Ovary (tissue), 9 donors: Measurements from ENCODE around the gene SHROOM3. TPM values are rescaled to one million over a fixed set of nuclear protein-coding genes. Genes with fewer than 3 reads are reported as not detected.

Source experiments
- DNase-seq, 5 donors: peaks; one replicate each; pipeline ENCODE4 v3.0.0-alpha.2; 2019 to 2020
- H3K27ac ChIP-seq, 2 donors: fragments of 200-600 bp; one replicate each; pipeline versions ENCODE4 v1.5.1 to v1.8.0; 2019 to 2022
- H3K27me3 ChIP-seq: fragments of 200-600 bp; one replicate; pipeline ENCODE4 v1.8.0; 2022
- H3K36me3 ChIP-seq: fragments of 200-600 bp; sonication (generic); one replicate; pipeline ENCODE4 v1.5.1; 2019
- H3K4me1 ChIP-seq: one replicate; pipeline ENCODE4 v1.8.1; 2013; ENCODE audit warnings: mild to moderate bottlenecking, moderate library complexity; ENCODE audit not compliant: insufficient read depth
- H3K4me3 ChIP-seq: fragments of 200-600 bp; sonication (generic); one replicate; pipeline ENCODE4 v1.5.1; 2017
- H3K9me3 ChIP-seq, 2 donors: fragments of 200-600 bp in 1 of 2; sonication (generic) in 1 of 2; one replicate each; pipeline versions ENCODE4 v1.5.1 to v1.8.1; 2013 to 2019; ENCODE audit warnings: mild to moderate bottlenecking in 1 of 2, moderate library complexity in 1 of 2
- EP300 ChIP-seq: sonication (generic); formaldehyde crosslinking; IDR thresholded peaks from one replicate; pipeline ENCODE4 v1.6.1; 2017; ENCODE audit warnings: antibody characterized with exemption
- POLR2A ChIP-seq: fragments of 450-650 bp; IDR thresholded peaks from one replicate; pipeline ENCODE4 v1.6.1; 2017; ENCODE audit warnings: antibody characterized with exemption, mild to moderate bottlenecking, moderate library complexity
- WGBS, 3 donors: extraction: QIAGEN DNeasy Blood & Tissue Kit in 1 of 3; methylation state at CpG; one replicate each; pipeline versions ENCODE4 v1.1.5 to v1.1.7; 2013 to 2017; 5-methylcytosine and 5-hydroxymethylcytosine counted together
- intact Hi-C, 4 donors: fragments of 100-400 bp; cut with DNase I; formaldehyde crosslinking; loops; one replicate each; pipeline versions ENCODE4 v1.11.0 to v1.15.1; 2022 to 2023
- polyA plus RNA-seq, 2 donors: library from polyadenylated mRNA; stranded (reverse); fragments of 200-250 nt in 1 of 2; fragments of 350-450 nt in 1 of 2; fragmentation: Illumina TruSeq in 1 of 2; extraction: RNeasy Lipid Tissue Mini Kit (QIAGEN cat#74804) in 1 of 2; gene quantifications; one replicate each; pipeline ENCODE4 v1.2.3, GENCODE V29; 2013 to 2014
- total RNA-seq, 7 donors: library from RNA; depleted of rRNA in 2 of 7; stranded (reverse); fragments of >200 nt in 2 of 7; fragmentation: NEBNext Ultra II Directional in 3 of 7; extraction: Animal tissue kit (Norgen Biotek cat#: 25700) in 3 of 7; gene quantifications; one replicate each; pipeline versions ENCODE4 v1.1.0 to v1.2.4, GENCODE V29; 2016 to 2023
- TF ChIP-seq, protein P1 (sequence below), 3 donors: fragments of 450-650 bp in 2 of 3; fragments of 200-600 bp in 1 of 3; IDR thresholded peaks; one replicate each; pipeline versions ENCODE4 v1.5.1 to v1.8.0; 2016 to 2022; ENCODE audit warnings: antibody characterized with exemption in 3 of 3, mild to moderate bottlenecking in 1 of 3
- donor health status: DM: no; HTN: no; CAD: no; lungs with moderate emphysema.
- donor health status: DM: no; HTN: no; CAD: no.
- donor health status: Bipolar disorder and iron deficiency.
- donor health status: DM: yes; HTN: yes; CAD: no.
- donor health status: DM: no; HTN: no; CAD: no.
- donor health status: DM: yes; HTN: yes; CAD: no.

Gene SHROOM3
- total and polyA plus RNA-seq, 9 donors: 0.80 to 70.1 (median 3.8) TPM

- no peak overlapping the region for H3K4me3 ChIP-seq
- no peaks in the 10 kb centered on the region for H3K9me3 ChIP-seq
- no peak overlapping the region for H3K27ac ChIP-seq
- H3K4me1 ChIP-seq: no peaks in the 10 kb centered on the region
- intact Hi-C loops: loop anchor here in 1 of 4 donors (10.0 kb wide), 1 partner anchor 490 kb away; the partner anchor contains the start of gene CXCL9
- no peaks in the 10 kb centered on the region for H3K27me3 ChIP-seq
- TF ChIP-seq EP300 (no peak), POLR2A (no peak)
- TF ChIP-seq, protein P1, sequence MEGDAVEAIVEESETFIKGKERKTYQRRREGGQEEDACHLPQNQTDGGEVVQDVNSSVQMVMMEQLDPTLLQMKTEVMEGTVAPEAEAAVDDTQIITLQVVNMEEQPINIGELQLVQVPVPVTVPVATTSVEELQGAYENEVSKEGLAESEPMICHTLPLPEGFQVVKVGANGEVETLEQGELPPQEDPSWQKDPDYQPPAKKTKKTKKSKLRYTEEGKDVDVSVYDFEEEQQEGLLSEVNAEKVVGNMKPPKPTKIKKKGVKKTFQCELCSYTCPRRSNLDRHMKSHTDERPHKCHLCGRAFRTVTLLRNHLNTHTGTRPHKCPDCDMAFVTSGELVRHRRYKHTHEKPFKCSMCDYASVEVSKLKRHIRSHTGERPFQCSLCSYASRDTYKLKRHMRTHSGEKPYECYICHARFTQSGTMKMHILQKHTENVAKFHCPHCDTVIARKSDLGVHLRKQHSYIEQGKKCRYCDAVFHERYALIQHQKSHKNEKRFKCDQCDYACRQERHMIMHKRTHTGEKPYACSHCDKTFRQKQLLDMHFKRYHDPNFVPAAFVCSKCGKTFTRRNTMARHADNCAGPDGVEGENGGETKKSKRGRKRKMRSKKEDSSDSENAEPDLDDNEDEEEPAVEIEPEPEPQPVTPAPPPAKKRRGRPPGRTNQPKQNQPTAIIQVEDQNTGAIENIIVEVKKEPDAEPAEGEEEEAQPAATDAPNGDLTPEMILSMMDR (IDR thresholded peaks at IDR 0.05): no peak
- no peaks in the 10 kb centered on the region for H3K36me3 ChIP-seq
- DNase-seq: no peak
- WGBS, 3 donors: 85 to 92% (median 89%) methylated on average over 6 of the region's 6 CpGs
These were observed 60.0 kb downstream of the SHROOM3 start for GRCh38 chr4:76494871-76495590.

DNA sequence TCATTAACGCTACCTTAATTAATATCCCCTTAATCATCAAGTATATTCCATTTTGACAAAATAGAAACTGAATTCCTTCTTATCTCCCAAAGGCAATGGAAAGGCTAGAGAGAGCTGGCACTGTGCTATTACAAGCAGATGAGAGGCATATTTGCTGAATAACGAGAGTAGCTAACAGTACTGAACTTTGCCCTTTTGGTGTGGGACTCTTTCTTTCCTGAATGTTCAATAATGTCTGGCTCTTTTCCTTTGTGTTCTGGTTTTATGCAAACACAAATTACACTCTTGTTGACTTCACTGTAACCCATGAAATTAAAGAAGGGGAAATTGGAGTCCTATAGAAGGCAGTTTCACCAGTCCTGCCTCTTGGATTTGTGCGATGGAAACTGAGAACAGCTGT, 63.5 kb downstream of the SHROOM3 start:
- Histone ChIP-seq H3K27me3 (no peaks in the 10 kb centered on the region), H3K4me1 (no peaks in the 10 kb centered on the region), H3K9me3 (no peaks in the 10 kb centered on the region), H3K36me3 (no peaks in the 10 kb centered on the region), H3K27ac (no peak overlapping the region), H3K4me3 (no peak overlapping the region)
- intact Hi-C loops: loop anchor here in 1 of 4 donors (10.0 kb wide), 1 partner anchor 494 kb away; the partner anchor contains the start of gene CXCL9
- no peak for TF ChIP-seq POLR2A
- no peak for DNase-seq
- WGBS, 3 donors: 23 to 40% (median 29%) methylated on average over 3 of the region's 3 CpGs

DNA sequence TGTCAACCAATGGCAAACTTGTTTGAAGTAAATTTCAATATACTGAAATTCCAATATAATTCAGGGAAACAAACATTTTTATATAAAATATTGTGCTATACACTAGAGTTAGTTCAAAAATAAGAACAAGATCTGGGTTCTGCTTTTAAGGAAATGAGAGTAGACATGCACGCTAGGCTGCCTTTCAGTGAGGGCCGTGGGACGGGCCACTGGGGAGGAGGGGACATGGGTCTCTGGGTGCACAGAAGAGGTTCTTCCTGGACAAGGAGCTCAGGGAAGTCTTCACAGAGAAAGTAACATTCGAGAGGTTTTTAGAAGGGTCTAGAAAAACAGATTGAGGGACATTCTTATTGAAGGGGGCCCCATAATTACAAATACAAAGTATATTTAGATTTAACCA, 64.4 kb downstream of the SHROOM3 start:
- Histone ChIP-seq H3K4me1 (no peaks in the 10 kb centered on the region), H3K27ac (no peak overlapping the region), H3K9me3 (no peaks in the 10 kb centered on the region), H3K36me3 (no peaks in the 10 kb centered on the region), H3K27me3 (no peaks in the 10 kb centered on the region), H3K4me3 (no peak overlapping the region)
- 70 to 87% (median 80%) methylated on average over 4 of the region's 4 CpGs for WGBS, 3 donors
- no peak for DNase-seq
- TF ChIP-seq, protein P1 (IDR thresholded peaks at IDR 0.05): no peak
- TF ChIP-seq POLR2A: no peak
- no peak for TF ChIP-seq EP300
- intact Hi-C loops: loop anchor here in 1 of 4 donors (10.0 kb wide), 1 partner anchor 495 kb away; the partner anchor contains the start of gene CXCL9

DNA sequence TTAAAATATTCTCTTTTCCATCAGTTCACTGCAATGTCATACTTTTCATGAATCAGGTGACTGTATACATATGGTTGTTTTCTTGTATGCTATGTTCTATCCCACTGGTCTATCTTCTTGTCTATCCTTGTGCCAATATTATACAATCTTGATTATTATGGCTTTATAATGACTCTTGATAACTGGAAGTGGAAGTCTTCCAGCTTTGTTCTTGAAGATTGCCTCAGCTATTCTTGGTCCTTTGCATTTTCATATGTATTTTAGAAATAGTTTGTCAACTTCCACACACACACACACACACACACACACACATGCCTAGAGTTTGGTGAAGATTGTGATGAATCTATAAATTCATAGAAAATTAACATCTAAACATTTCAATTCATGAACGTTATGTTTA, 67.9 kb downstream of the SHROOM3 start:
- TF ChIP-seq EP300: no peak
- TF ChIP-seq POLR2A: no peak
- TF ChIP-seq, protein P1 (IDR thresholded peaks at IDR 0.05): no peak
- intact Hi-C loops: loop anchor here in 2 of 4 donors (5.0 to 10.0 kb wide), 3 partner anchors 318 to 508 kb away; partner anchors contain the start of gene SDAD1 (in 1 of the 2)
- no peaks in the 10 kb centered on the region for H3K9me3 ChIP-seq

More for the DNA sequence above, 67.9 kb downstream of the SHROOM3 start:
- Histone ChIP-seq H3K27ac (no peak overlapping the region), H3K27me3 (no peaks in the 10 kb centered on the region), H3K4me1 (no peaks in the 10 kb centered on the region), H3K36me3 (no peaks in the 10 kb centered on the region), H3K4me3 (no peak overlapping the region)
- DNase-seq: no peak
- 68 to 77% (median 71%) methylated on average over 1 of the region's 1 CpG for WGBS, 3 donors
